ENCODE data around the gene ADGRL3. TPM values are rescaled to one million over a fixed set of nuclear protein-coding genes. Genes with fewer than 3 reads are reported as not detected.

Gene ADGRL3
- total RNA-seq, 4 donors from 2014 or later = 4.6 to 7.1 (median 6.3) TPM

DNA sequence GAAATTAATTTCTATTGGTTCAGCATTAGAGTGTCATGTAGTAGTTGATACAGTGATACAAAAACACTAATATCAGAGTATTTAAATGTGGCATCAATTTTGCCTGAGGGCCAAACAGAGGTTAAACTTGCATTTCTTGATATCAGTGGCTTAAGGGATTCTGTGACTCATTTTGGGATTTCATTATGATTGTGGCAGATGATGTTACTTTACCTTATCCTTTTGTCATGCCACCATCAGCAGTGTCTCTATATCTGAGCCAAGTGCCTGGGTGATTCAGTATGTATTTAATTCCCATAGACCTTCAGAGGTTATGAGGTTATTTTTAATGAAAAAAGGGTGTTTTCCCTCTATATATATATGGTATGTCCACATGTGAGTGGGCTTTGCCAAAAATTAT is 582.9 kb downstream of the ADGRL3 start:
- H3K36me3 ChIP-seq = no peaks in the 10 kb centered on the region
- intact Hi-C loops (cut with DNase I) = no loop called here
- H3K4me1 ChIP-seq = peaks cover 0 to 6% (median 0%) of the 10 kb centered on the region in 4 donors
- TF ChIP-seq POLR2A (IDR thresholded peaks at IDR 0.05; ENCODE audit: low read depth) = no peak
- TF ChIP-seq POLR2AphosphoS5 (IDR thresholded peaks at IDR 0.05) = no peak
- no peak for TF ChIP-seq EP300 (IDR thresholded peaks at IDR 0.05)
- no peak for TF ChIP-seq CTCF (IDR thresholded peaks at IDR 0.05)
- H3K27me3 ChIP-seq = no peaks in the 10 kb centered on the region
- no peak for DNase-seq (ENCODE audit: extremely low spot score)
- no peaks in the 10 kb centered on the region for H3K9me3 ChIP-seq
- no peak overlapping the region for H3K4me3 ChIP-seq
- H3K27ac ChIP-seq (replicated peaks in 1 of 4) = no peak overlapping the region

DNA sequence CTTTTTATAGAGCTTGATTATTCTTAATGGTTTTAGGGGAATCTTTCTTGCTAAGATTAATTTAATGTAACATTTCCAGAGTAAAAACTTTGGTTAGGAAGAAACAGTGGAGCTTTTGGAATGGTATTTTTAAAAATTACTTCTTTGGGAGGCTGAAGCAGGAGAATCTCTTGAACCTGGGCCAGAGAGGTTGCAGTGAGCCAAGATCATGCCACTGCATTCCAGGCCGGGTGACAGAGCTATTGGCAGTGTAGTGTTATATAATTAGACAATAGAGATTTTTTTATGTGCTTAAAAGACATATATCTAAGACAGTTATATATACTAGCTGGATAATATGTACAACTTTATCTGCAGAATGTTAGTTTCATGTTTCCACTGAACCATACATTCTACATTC is 585.6 kb downstream of the ADGRL3 start:
- H3K36me3 ChIP-seq = no peaks in the 10 kb centered on the region
- no peak for DNase-seq (ENCODE audit: extremely low spot score)
- no peak overlapping the region for H3K27ac ChIP-seq (replicated peaks in 1 of 4)
- H3K4me1 ChIP-seq = peaks cover 0 to 6% (median 0%) of the 10 kb centered on the region in 4 donors
- TF ChIP-seq POLR2A (IDR thresholded peaks at IDR 0.05; ENCODE audit: low read depth) (no peak), EP300 (IDR thresholded peaks at IDR 0.05) (no peak), POLR2AphosphoS5 (IDR thresholded peaks at IDR 0.05) (no peak), CTCF (IDR thresholded peaks at IDR 0.05) (no peak)
- 22% methylated on average over 1 of the region's 1 CpG for WGBS
- H3K27me3 ChIP-seq = no peaks in the 10 kb centered on the region
- H3K9me3 ChIP-seq = no peaks in the 10 kb centered on the region
- intact Hi-C loops (cut with DNase I) = no loop called here
- H3K4me3 ChIP-seq = no peak overlapping the region

- TF ChIP-seq CTCF (IDR thresholded peaks at IDR 0.05) (no peak), EP300 (IDR thresholded peaks at IDR 0.05) (no peak), POLR2A (IDR thresholded peaks at IDR 0.05; ENCODE audit: low read depth) (no peak), POLR2AphosphoS5 (IDR thresholded peaks at IDR 0.05) (no peak)
- Histone ChIP-seq H3K4me1 (peaks cover 0 to 6% (median 0%) of the 10 kb centered on the region in 4 donors), H3K36me3 (no peaks in the 10 kb centered on the region), H3K9me3 (no peaks in the 10 kb centered on the region), H3K4me3 (no peak overlapping the region), H3K27me3 (no peaks in the 10 kb centered on the region), H3K27ac (replicated peaks in 1 of 4) (no peak overlapping the region)
- 42% methylated on average over 2 of the region's 2 CpGs for WGBS
- intact Hi-C loops (cut with DNase I) = no loop called here
- DNase-seq (ENCODE audit: extremely low spot score) = no peak
These were observed 586.1 kb downstream of the ADGRL3 start for GRCh38 chr4:61786211-61786610.

- 89% methylated on average over 6 of the region's 6 CpGs for WGBS
- no peak for TF ChIP-seq EP300 (IDR thresholded peaks at IDR 0.05)
- TF ChIP-seq POLR2A (IDR thresholded peaks at IDR 0.05; ENCODE audit: low read depth) = no peak
- TF ChIP-seq POLR2AphosphoS5 (IDR thresholded peaks at IDR 0.05) = no peak
- no peak for TF ChIP-seq CTCF (IDR thresholded peaks at IDR 0.05)
- intact Hi-C loops (cut with DNase I) = no loop called here
- H3K36me3 ChIP-seq = no peaks in the 10 kb centered on the region
- DNase-seq (ENCODE audit: extremely low spot score) = no peak
- H3K27ac ChIP-seq (replicated peaks in 1 of 4) = no peak overlapping the region
- H3K9me3 ChIP-seq = peaks cover 0 to 6% (median 0%) of the 10 kb centered on the region in 4 donors
- no peaks in the 10 kb centered on the region for H3K4me1 ChIP-seq
- H3K27me3 ChIP-seq = no peaks in the 10 kb centered on the region
- no peak overlapping the region for H3K4me3 ChIP-seq
These were observed 595.9 kb downstream of the ADGRL3 start for GRCh38 chr4:61795998-61796397.

DNA sequence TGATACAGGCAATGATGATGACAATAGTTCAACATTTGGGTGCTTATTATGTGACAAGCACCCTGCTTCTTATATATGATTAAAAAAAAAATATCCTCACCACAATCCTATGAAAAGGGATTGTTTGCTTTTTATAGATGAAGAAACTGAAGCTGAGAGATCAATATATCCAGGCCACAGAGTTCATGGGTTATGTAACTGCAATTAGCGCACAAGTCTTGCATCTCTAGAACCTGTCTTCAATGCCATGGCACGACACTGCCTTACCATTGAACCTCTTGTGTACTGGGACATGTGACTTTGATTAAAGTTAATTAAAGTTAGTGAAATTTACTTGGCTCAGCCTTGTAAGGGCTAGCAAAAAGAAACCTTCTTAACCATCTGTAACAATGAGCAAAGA is 599.7 kb downstream of the ADGRL3 start:
- no peak overlapping the region for H3K4me3 ChIP-seq
- H3K9me3 ChIP-seq = no peaks in the 10 kb centered on the region
- no peaks in the 10 kb centered on the region for H3K36me3 ChIP-seq
- WGBS = 45% methylated on average over 2 of the region's 2 CpGs
- H3K27me3 ChIP-seq = no peaks in the 10 kb centered on the region
- no peaks in the 10 kb centered on the region for H3K4me1 ChIP-seq
- no peak overlapping the region for H3K27ac ChIP-seq (replicated peaks in 1 of 4)
- TF ChIP-seq CTCF (IDR thresholded peaks at IDR 0.05) = no peak
- TF ChIP-seq EP300 (IDR thresholded peaks at IDR 0.05) = no peak
- no peak for TF ChIP-seq POLR2A (IDR thresholded peaks at IDR 0.05; ENCODE audit: low read depth)
- no peak for TF ChIP-seq POLR2AphosphoS5 (IDR thresholded peaks at IDR 0.05)
- intact Hi-C loops (cut with DNase I) = no loop called here
- no peak for DNase-seq (ENCODE audit: extremely low spot score)

All from esophagus muscularis mucosa (tissue), 4 donors.